H9 (cell line): ENCODE data around the gene ZNF484. TPM values are rescaled to one million over a fixed set of nuclear protein-coding genes. Genes with fewer than 3 reads are reported as not detected.

Experiments used
- DNase-seq: peaks from one replicate; pipeline ENCODE4 v3.0.0-alpha.2; 2017
- H2AFZ ChIP-seq: one replicate; pipeline ENCODE4 v1.6.1; 2013; ENCODE audit warnings: mild to moderate bottlenecking, low read length, control low read depth, moderate library complexity
- H2AK5ac ChIP-seq: 2 replicates; pipeline ENCODE4 v1.6.1; 2013; ENCODE audit warnings: low read length, control low read depth, mixed read lengths; ENCODE audit not compliant: insufficient read length
- H2BK120ac ChIP-seq: one replicate; pipeline ENCODE4 v1.6.1; 2013; ENCODE audit warnings: low read depth, mild to moderate bottlenecking, low read length, control low read depth, inconsistent platforms; ENCODE audit not compliant: poor library complexity, severe bottlenecking
- H2BK12ac ChIP-seq: 2 replicates; pipeline ENCODE4 v1.6.1; 2013; ENCODE audit warnings: low read length, control low read depth, mixed read lengths, low read depth; ENCODE audit not compliant: insufficient read length
- H2BK15ac ChIP-seq: 2 replicates; pipeline ENCODE4 v1.6.1; 2013; ENCODE audit warnings: low read depth, low read length, control low read depth
- H2BK20ac ChIP-seq: one replicate; pipeline ENCODE4 v1.6.1; 2013; ENCODE audit warnings: low read depth, mild to moderate bottlenecking, low read length, control low read depth, inconsistent platforms; ENCODE audit not compliant: poor library complexity, severe bottlenecking
- H2BK5ac ChIP-seq: 2 replicates; pipeline ENCODE4 v1.6.1; 2013; ENCODE audit warnings: low read length, control low read depth, mixed read lengths; ENCODE audit not compliant: insufficient read length
- H3K14ac ChIP-seq: 2 replicates; pipeline ENCODE4 v1.6.1; 2013; ENCODE audit warnings: low read length, control low read depth; ENCODE audit not compliant: insufficient read depth
- H3K18ac ChIP-seq: 2 replicates; pipeline ENCODE4 v1.6.1; 2013; ENCODE audit warnings: low read depth, mild to moderate bottlenecking, mixed read lengths, low read length, control low read depth; ENCODE audit not compliant: insufficient read length
- H3K23ac ChIP-seq: 2 replicates; pipeline ENCODE4 v1.6.1; 2013; ENCODE audit warnings: low read length, control low read depth, mixed read lengths, low read depth; ENCODE audit not compliant: insufficient read length
- H3K23me2 ChIP-seq: 2 replicates; pipeline ENCODE4 v1.6.1; 2013; ENCODE audit warnings: low read depth, mild to moderate bottlenecking, mixed read lengths, low read length, control low read depth; ENCODE audit not compliant: insufficient read length, poor library complexity, severe bottlenecking
- H3K27ac ChIP-seq: 2 replicates; pipeline ENCODE4 v1.5.1; 2013; ENCODE audit warnings: low read length, control low read depth, mixed read lengths, low read depth; ENCODE audit not compliant: insufficient read length
- H3K27me3 ChIP-seq: 2 replicates; pipeline ENCODE4 v1.6.1; 2013; ENCODE audit warnings: low read length, control low read depth, inconsistent platforms; ENCODE audit not compliant: insufficient read depth
- H3K4ac ChIP-seq: 2 replicates; pipeline ENCODE4 v1.6.1; 2013; ENCODE audit warnings: low read depth, mild to moderate bottlenecking, control low read depth, inconsistent platforms, low read length, moderate library complexity
- H3K4me1 ChIP-seq: 2 replicates; pipeline ENCODE4 v1.6.1; 2013; ENCODE audit warnings: low read length, control low read depth, inconsistent platforms; ENCODE audit not compliant: insufficient read depth
- H3K4me2 ChIP-seq: 2 replicates; pipeline ENCODE4 v1.6.1; 2013; ENCODE audit warnings: low read length, control low read depth, mixed read lengths; ENCODE audit not compliant: insufficient read length, insufficient read depth
- H3K56ac ChIP-seq: 2 replicates; pipeline ENCODE4 v1.6.1; 2013; ENCODE audit warnings: low read depth, mild to moderate bottlenecking, mixed read lengths, low read length, control low read depth; ENCODE audit not compliant: insufficient read length
- H3K79me1 ChIP-seq: 2 replicates; pipeline ENCODE4 v1.6.1; 2013; ENCODE audit warnings: low read depth, mild to moderate bottlenecking, moderate library complexity, low read length, control low read depth, inconsistent platforms; ENCODE audit not compliant: insufficient read depth, poor library complexity, severe bottlenecking
- H3K79me2 ChIP-seq: 2 replicates; pipeline ENCODE4 v1.6.1; 2013; ENCODE audit warnings: low read length, control low read depth, inconsistent platforms; ENCODE audit not compliant: insufficient read depth
- H3K9ac ChIP-seq: 2 replicates; pipeline ENCODE4 v1.6.1; 2013; ENCODE audit warnings: low read length, control low read depth, mixed read lengths; ENCODE audit not compliant: insufficient read length; ENCODE audit errors: extremely low read depth
- H3K9me3 ChIP-seq: one replicate; pipeline ENCODE4 v1.6.1; 2013; ENCODE audit warnings: low read depth, low read length, inconsistent platforms; ENCODE audit not compliant: control insufficient read depth
- H3T11ph ChIP-seq: one replicate; pipeline ENCODE4 v1.6.1; 2013; ENCODE audit warnings: mild to moderate bottlenecking, low read length, control low read depth, inconsistent platforms
- H4K20me1 ChIP-seq: one replicate; pipeline ENCODE4 v1.6.1; 2013; ENCODE audit not compliant: control insufficient read depth, insufficient read length, insufficient read depth
- H4K5ac ChIP-seq: 2 replicates; pipeline ENCODE4 v1.6.1; 2013; ENCODE audit warnings: low read depth, mild to moderate bottlenecking, mixed read lengths, low read length, control low read depth; ENCODE audit not compliant: insufficient read length
- H4K8ac ChIP-seq: replicated peaks from 2 replicates; pipeline ENCODE4 v1.6.1; 2013; ENCODE audit warnings: low read length, control low read depth, mixed read lengths, low read depth; ENCODE audit not compliant: insufficient read length
- H4K91ac ChIP-seq: 2 replicates; pipeline ENCODE4 v1.6.1; 2013; ENCODE audit warnings: low read depth, mild to moderate bottlenecking, moderate library complexity, mixed read lengths, low read length, control low read depth; ENCODE audit not compliant: insufficient read length
- H3K27ac Mint-ChIP-seq, 3 experiments: 2 replicates in 2 of 3; 3 replicates in 1 of 3; pipeline ENCODE4 v1.8.0; 2020 to 2021; ENCODE audit warnings: mixed read lengths in 3 of 3, mild to moderate bottlenecking in 1 of 3, moderate library complexity in 1 of 3
- H3K27me3 Mint-ChIP-seq: 2 replicates; pipeline ENCODE4 v1.8.0; 2021; ENCODE audit warnings: low read depth, mild to moderate bottlenecking, moderate library complexity, mixed read lengths
- H3K36me3 Mint-ChIP-seq, 3 experiments: 2 replicates in 2 of 3; 3 replicates in 1 of 3; pipeline ENCODE4 v1.8.0; 2020 to 2021; ENCODE audit warnings: low read depth in 3 of 3, mixed read lengths in 3 of 3; ENCODE audit not compliant: insufficient read depth in 1 of 3
- H3K4me1 Mint-ChIP-seq, 2 experiments: 2 replicates each; pipeline ENCODE4 v1.8.0; 2020; ENCODE audit warnings: mixed read lengths in 2 of 2
- H3K4me3 Mint-ChIP-seq, 2 experiments: 2 replicates in 1 of 2; 3 replicates in 1 of 2; pipeline ENCODE4 v1.8.0; 2020 to 2021; ENCODE audit warnings: mild to moderate bottlenecking in 2 of 2, mixed read lengths in 2 of 2, moderate library complexity in 1 of 2
- H3K9me3 Mint-ChIP-seq, 2 experiments: 2 replicates in 1 of 2; 3 replicates in 1 of 2; pipeline ENCODE4 v1.8.0; 2020; ENCODE audit warnings: mild to moderate bottlenecking in 2 of 2, mixed read lengths in 2 of 2, moderate library complexity in 1 of 2
- CTCF ChIP-seq: fragments of 200-600 bp; sonication (generic); conservative IDR thresholded peaks from 3 replicates; pipeline ENCODE4 v1.8.0; 2021; ENCODE audit warnings: antibody characterized with exemption, mild to moderate bottlenecking
- WGBS: extraction: QIAGEN DNeasy Blood & Tissue Kit; methylation state at CpG from one replicate; pipeline ENCODE4 v1.1.7; 2013; ENCODE audit warnings: missing lambda C conversion rate, low lambda C conversion rate, mixed read lengths; ENCODE audit not compliant: insufficient read length; ENCODE audit errors: extremely low coverage; 5-methylcytosine and 5-hydroxymethylcytosine counted together
- total RNA-seq: library from RNA; stranded (reverse); gene quantifications from 2 replicates; pipeline ENCODE4 v1.2.1, GENCODE V29; 2021

The ZNF484 gene
- total RNA-seq, 1 experiment from 2014 or later: 10.2 TPM

DNA sequence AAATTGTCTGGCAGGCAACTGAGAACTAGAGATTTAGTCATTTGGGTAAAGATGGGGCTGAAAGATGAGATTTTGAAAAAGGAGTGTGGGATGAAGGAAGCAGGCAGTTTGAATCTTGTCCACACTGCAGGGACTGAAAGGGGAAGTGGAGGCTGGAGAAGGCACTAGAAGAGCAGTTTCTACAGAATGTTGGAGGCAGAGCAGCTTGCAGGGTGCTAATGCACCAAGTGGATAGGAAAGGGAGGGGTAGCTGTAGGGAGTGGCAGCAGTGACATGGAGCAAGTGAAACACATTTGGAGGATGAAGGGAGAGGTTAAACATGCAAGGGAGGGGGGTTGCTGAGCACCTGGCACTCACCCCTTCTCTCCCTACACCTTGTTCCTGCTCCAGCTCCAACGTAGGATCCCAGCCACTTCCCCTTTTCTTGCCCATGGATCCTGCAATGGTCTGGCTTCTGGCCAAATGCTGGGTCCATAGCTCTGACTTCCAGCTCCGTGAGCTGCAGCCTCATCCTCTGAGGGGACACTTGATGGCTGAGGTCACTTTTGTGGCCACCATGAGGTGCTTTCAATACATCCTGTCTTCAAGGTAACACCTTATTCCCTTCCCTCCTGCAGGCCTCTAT is 39.5 kb upstream of the ZNF484 start:
- Histone ChIP-seq H3K27me3 (no peaks in the 10 kb centered on the region), H4K20me1 (no peaks in the 10 kb centered on the region), H2BK120ac (no peak overlapping the region), H3K23ac (no peak overlapping the region), H3K23me2 (no peaks in the 10 kb centered on the region), H3K4me2 (no peak overlapping the region), H3K4ac (no peak overlapping the region), H2AK5ac (no peak overlapping the region), H4K8ac (no peak overlapping the region), H2BK20ac (no peak overlapping the region), H2BK5ac (no peak overlapping the region), H2AFZ (no peak overlapping the region), H3K56ac (no peak overlapping the region), H3K79me2 (no peaks in the 10 kb centered on the region), H3K9me3 (no peaks in the 10 kb centered on the region), H3K14ac (no peak overlapping the region), H3K79me1 (no peaks in the 10 kb centered on the region), H3K27ac (no peak overlapping the region), H2BK12ac (no peak overlapping the region), H3K4me1 (0 out of 2 replicates have a peak, but pooled peaks cover 2% of the 10 kb centered on the region), H3K9ac (no peak overlapping the region), H2BK15ac (no peak overlapping the region), H4K91ac (no peak overlapping the region), H3T11ph (no peak overlapping the region), H4K5ac (no peak overlapping the region), H3K18ac (no peak overlapping the region)
- H3K27ac Mint-ChIP-seq: no peak overlapping the region; a peak in 1 of 7 replicates
- H3K9me3 Mint-ChIP-seq: no peaks in the 10 kb centered on the region
- peaks cover 16% of the 10 kb centered on the region for H3K27me3 Mint-ChIP-seq
- TF ChIP-seq CTCF: no peak
- peaks cover 11 to 13% of the 10 kb centered on the region in 2 experiments for H3K4me1 Mint-ChIP-seq
- no peak overlapping the region for H3K4me3 Mint-ChIP-seq
- no peak for DNase-seq
- no peaks in the 10 kb centered on the region for H3K36me3 Mint-ChIP-seq
- no CpG with 5 or more reads among the region's 2 CpGs for WGBS
